HG03442 (cell line): ENCODE measurements around the gene PLET1.

ENCODE experiments used
- ATAC-seq: cut with Tn5 transposase; IDR thresholded peaks from one replicate; pipeline ENCODE4 v1.9.1; 2021; ENCODE audit warnings: mild to moderate bottlenecking, moderate library complexity; ENCODE audit not compliant: unreplicated experiment

The PLET1 gene, protein sequence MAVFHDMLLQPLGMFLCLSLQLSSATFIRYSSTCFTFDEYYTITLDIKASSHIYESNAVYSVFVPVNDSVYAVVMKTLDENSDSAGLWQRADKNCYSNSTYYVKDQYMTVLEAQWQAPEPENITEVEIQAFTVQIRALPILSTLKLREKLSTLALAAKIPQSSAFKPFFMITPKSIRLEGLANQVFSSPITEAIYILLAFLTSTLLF

GRCh38 chr11:112260490-112260889 lies at the start of gene PLET1:
Gene PLET1, minus strand, starts transcription at chr11:112260860. Its CDS starts 271 bp downstream, at chr11:112260589.
- ATAC-seq = no peak

DNA sequence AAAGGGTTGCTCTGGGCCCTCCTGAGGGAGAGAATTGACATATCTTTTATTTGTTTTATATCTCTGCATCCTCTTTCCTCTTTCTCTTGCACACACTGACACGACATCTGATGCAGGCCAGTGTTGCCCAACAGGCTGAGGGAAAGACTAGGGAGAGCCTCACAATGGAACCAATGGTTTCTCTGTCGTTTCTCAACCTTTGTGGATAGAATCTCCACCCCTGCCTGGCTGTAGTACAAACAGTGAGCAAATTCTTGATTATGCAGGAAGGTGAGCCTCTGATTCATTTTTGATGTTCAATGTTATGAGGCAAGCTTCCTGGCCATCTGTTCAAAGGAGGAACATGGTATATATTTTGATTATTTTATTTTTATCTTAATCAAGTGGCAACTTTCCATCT lies 49.8 kb upstream of the PLET1 start:
- no peak for ATAC-seq

DNA sequence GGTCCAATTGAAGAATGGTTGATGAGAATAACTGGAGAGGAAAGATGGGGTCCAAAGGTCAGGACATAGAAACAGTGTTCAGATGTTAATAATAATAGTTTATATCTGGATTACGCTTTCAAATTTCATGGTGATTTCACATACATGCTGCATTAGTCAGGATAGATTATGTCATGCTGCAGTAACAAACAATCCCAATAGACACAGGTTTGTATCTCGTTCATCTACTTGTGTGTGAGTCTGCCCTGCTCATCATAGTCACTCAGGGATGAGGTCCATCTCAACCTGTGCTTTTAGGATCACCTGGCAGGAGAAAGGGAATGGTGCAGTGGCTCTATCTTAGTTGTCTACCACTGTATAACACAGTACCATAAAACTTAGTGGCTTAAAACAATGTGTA lies 48.0 kb upstream of the PLET1 start:
- ATAC-seq = no peak

GRCh38 chr11:112307616-112308015 lies 47.0 kb upstream of the PLET1 start:
- no peak for ATAC-seq

DNA sequence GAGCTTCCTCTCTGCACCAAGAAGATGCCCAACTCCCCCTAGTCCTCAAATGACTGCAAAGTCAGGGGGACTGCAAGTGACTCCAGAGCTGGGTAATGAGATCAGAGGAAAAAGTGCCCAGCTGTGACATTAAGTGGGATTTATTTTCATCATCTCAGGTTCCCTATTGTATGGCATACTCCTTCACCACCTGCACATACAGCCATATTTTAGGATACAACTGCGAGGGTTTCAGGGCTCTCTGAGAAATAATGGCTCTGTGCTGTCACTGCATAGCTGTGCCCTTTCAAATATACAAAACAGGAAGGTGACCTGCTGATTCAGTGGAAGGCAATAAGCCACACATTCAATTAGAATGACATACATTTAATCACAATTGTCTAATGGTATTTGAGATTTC lies 45.6 kb upstream of the PLET1 start:
- ATAC-seq = no peak

GRCh38 chr11:112304914-112305313 lies 44.3 kb upstream of the PLET1 start:
- ATAC-seq = no peak

GRCh38 chr11:112303616-112304015 lies 43.0 kb upstream of the PLET1 start:
- no peak for ATAC-seq

GRCh38 chr11:112302226-112302868 lies 41.7 kb upstream of the PLET1 start:
- ATAC-seq = no peak

DNA sequence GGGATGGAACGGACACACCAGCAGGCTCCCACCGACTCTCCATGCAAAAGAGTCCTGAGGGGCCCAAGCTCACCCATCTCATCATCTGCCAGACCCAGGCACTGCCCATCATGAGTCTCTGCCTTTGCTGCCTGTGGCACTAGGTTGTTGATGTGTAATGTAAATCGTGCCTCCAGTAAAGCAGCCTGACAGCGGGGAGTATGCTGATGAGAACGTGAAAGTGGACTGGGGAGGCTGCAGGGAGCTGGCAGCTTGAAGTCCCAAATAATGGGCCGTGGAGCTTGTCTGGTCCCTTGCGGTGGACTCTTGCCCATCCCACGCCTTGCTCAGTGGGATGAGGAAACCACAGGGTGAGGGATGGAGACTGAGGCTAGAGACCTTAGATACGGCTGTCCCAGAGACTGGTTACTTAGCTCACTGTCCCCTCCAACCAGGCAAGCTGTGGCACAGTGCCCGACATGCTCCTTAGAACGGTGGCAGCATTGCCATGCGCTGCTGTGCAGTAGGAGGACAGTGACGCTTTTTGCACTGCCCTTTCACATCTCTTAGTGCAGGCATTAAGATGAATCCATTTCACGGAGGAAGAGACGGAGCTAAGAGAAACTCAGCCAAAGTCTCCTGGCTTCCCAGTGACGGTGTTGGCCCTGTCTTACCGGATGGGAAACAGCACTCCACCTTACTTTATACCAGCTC lies 39.6 kb upstream of the PLET1 start:
- ATAC-seq = no peak

DNA sequence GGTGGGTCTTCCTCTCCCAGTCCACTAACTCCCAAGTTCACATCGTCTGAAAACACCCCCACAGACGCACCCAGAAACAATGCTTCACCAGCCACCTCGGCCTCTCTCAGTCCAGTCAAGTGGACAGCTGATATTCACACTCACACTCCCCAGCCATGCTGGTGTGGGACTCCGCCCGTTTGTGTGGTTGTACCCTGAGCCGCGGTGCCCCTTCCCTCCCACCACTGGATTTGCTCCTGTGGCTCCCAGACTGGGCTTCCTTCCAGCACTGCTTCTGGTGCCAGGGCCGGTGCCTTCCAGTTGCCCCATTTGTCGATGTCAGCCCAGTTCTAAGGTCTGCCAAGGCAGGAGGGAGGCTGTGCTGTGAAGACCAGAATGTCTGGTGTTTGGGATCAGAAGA lies 37.9 kb upstream of the PLET1 start:
- ATAC-seq = no peak

DNA sequence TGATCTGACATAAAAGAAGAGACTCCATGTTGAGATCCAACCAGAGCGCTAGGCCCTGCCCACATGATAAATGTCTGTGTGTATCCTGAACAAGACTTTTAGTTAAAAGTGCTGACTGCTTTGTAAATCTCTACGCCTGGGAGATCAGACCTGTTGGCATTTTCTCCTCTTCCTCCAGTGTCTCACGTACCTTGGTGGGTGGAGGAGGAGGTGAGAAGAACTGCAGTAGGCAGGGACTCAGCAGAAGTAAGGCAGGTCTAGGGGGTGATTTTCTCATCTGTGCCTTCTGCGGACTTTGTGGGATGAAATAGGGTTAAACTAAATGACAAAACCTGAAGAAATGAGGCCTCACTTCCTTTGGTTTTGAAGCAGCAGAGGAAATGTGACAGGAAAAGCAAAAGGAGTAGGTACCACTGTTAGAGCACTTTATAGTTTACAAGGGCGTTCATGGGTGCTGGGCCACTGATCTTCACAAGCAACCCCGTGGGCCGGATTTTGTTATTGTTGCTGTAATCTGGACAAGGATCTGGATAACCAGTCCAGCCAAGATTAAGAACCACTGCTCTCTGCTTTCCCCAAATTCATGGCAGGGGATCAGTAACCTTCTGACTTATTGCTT lies 36.7 kb upstream of the PLET1 start:
- no peak for ATAC-seq

DNA sequence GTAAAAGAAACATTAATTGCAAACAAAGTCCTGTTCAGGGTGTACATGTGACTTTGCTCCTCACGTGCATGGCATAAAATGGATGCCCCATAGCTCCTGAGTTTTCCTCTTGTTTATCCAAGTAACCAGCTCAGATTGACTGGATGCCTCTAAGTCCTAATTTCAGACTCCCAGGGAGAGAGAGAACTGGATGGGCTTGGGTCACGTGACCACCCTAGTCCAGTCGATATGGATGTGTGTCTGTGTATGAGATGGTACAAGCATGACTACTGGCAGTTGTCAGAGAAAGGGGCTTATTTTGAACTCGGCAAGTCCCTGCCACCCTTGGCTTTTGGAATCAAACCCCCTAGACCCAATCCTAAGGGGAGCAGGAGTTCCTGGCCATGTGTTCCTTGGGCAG lies 35.4 kb upstream of the PLET1 start:
- no peak for ATAC-seq

DNA sequence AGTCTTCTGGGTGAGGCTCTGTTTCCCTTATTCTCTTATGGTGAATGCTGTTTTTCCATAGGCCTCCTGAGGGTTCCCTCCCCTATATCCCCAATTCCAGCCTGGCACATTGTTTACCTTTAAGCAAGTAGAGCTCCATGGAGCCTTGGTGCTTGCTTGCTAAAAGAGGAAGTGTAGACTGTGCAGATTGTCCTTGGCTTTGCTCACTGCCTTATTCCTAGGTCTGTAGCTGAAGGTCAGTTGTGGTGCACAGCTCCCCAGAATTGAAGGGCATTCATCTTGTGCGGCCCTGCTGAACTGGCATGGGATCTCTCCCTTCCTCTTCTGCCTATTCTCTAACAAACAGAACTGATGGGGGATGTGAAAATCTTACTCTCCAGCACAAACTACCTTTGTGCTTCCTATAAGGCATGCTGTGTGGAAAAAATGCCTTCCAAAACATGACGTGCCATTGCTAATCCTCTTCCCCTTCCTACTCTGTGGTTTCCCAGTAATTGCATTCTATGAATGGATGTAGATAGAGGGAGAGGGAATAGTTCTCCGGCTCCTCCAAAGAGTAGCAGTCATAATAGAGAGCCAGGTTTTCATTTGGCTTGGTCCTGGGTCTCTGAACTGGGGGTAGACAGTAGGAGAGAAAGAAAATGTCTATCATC lies 34.2 kb upstream of the PLET1 start:
- no peak for ATAC-seq

- ATAC-seq = no peak
Measured at GRCh38 chr11:112293614-112294013, 33.0 kb upstream of the PLET1 start.

GRCh38 chr11:112292785-112293407 lies 32.2 kb upstream of the PLET1 start:
- no peak for ATAC-seq

DNA sequence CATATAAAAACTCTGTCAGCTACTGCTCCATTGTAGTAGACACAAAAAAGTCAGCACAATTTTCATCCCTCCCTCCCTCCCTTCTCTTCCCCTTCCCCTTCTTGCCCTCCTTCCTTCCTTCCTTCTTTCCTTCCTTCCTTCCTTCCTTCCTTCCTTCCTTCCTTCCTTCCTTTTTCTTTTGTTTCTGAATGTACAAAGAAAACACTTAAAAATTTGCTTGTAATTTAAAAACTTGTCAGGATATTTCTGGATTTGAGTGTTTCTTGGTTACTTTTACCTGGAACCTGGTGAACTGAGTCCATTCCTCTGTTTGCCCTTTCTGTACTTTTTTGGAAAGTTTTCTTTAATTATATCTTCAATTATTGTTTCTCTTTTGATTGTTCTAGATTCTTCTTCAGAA lies 31.5 kb upstream of the PLET1 start:
- ATAC-seq = no peak

DNA sequence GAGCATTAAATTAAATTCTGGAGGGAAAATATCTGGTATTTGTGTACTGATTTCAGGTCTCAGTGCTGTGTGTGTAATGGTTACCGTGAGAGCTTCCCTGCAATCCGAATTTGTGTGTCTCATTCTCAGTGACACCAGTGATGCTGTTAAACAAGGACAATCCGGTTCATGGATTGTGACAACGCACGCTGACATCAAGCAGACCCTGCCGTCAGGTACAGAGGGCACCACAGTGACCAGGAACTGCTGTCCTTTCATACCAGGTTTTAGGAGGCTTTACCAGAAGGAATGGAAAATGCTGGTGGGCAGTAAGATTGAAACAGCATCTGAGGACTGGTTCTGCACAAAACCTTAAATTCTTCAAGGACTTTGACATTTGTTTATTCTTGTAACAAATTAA lies 30.5 kb upstream of the PLET1 start:
- ATAC-seq = no peak

GRCh38 chr11:112290493-112290850 lies 29.8 kb upstream of the PLET1 start:
- ATAC-seq = no peak

- peak; percentile 96 for ATAC-seq
Measured at GRCh38 chr11:112289588-112290492, 29.2 kb upstream of the PLET1 start.

DNA sequence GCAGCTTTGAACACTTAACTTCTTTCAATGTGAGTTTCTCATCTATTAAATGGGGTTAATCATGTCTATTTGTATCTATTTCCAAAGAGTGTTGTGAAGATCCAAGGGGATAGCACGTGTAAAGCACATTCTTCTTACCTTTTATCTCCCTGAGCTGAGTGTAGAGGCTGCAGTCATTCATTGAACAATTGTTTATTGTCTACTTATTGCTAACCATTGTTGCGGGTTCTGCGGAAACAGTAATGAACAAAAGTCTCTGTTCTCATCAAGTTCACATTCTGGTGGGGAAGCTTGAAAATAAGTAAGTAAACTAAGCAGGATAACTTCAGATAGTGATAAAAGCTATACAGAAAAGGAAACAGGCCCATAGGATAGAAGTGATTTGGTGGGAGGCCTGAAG lies 27.4 kb upstream of the PLET1 start:
- no peak for ATAC-seq
